ENCODE measurements around the gene C10orf90.

GRCh38 chr10:126691456-126691855 is 21.0 kb upstream of the C10orf90 start:
- no peak for TF ChIP-seq CTCF (IDR thresholded peaks at IDR 0.05)
- TF ChIP-seq POLR2A (IDR thresholded peaks at IDR 0.05) = no peak
